Activated naive CD8-positive, alpha-beta T cell (primary cell): ENCODE data around the gene SMOC2.

Experiments
- H3K27ac Mint-ChIP-seq: one replicate; pipeline ENCODE4 v1.8.0; 2021; ENCODE audit warnings: mixed read lengths
- H3K27me3 Mint-ChIP-seq: one replicate; pipeline ENCODE4 v1.8.0; 2021; ENCODE audit warnings: mixed read lengths
- H3K36me3 Mint-ChIP-seq: one replicate; pipeline ENCODE4 v1.8.0; 2021; ENCODE audit warnings: mixed read lengths
- H3K4me1 Mint-ChIP-seq: one replicate; pipeline ENCODE4 v1.8.0; 2021; ENCODE audit warnings: low read depth, mixed read lengths
- H3K4me3 Mint-ChIP-seq: one replicate; pipeline ENCODE4 v1.8.0; 2021; ENCODE audit warnings: mild to moderate bottlenecking, mixed read lengths
- H3K9me3 Mint-ChIP-seq: one replicate; pipeline ENCODE4 v1.8.0; 2021; ENCODE audit warnings: low read depth, mixed read lengths

Gene SMOC2

DNA sequence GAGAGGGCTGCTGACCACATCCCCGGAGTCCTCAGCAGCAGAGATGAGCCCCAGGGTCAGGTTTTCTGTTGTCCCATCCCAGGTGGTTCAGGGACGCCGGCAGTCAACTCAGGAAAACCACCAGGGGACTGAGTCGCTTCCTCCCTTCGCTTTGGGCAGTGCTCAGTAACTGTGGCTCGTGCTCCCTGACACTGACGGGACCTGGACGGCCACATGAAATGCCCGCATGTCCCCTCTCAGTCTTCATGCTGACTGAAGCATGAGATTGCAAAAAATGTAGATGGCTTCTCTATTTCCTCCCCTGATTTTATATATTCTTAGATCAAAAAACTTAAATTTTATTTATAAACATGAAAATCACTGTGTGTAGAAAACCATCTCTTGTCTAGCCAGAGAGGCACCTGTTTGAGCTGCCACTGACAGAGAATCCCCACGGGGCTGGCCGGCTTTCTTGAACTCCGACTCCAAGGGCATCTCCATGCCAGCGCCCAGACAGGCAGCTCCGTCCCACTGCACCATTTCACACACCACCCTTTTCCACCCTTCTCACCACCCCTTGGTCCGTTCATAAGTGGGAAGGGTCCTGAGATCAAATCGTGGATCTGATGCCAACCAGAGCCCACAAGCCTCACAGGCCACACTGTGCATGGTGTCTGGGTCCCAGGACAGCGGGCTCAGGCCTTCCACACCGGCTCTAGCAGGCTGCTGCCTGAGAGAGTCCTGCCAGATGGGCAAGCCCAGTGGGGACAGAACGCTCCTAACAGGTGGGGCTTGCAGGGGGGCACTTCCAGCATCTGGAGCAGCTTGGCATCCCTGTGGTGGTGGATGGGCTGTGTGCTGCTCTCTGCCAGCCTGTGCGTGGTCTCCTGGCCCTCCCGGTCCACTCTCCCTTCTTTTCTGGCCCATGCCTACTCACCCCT is 98.2 kb downstream of the SMOC2 start:
- Mint-ChIP-seq H3K9me3 (no peaks in the 10 kb centered on the region), H3K4me3 (no peak overlapping the region), H3K4me1 (no peaks in the 10 kb centered on the region), H3K36me3 (no peaks in the 10 kb centered on the region), H3K27me3 (no peaks in the 10 kb centered on the region), H3K27ac (no peak overlapping the region)

DNA sequence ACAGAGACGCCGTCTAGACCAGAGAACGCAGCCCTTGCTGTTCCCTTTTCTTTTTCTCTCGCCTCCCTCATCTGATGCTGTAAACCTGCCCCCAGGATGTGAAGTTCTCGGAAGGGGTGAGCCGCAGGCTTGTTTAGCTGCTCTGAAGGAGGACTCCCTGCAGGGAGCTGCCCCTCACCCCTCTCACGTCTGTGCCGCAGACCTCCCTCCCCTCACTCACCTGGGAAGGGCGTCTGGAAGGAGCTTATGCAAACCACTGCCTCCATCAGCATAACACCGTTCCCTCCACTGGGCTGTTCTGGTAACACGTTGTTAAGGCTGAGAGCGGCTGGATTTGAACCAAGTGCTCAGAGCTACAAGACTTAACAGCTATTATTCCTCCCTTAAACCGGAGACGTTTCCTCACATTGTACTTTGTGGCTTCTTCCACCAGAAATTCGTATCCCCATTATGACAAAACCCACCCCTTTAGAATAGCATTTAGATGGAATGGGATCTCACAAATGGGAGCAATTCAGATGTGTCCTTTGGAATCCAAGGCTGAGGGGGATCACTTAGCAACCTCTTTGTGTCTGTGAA is 99.8 kb downstream of the SMOC2 start:
- Mint-ChIP-seq H3K9me3 (no peaks in the 10 kb centered on the region), H3K4me1 (no peaks in the 10 kb centered on the region), H3K4me3 (no peak overlapping the region), H3K36me3 (no peaks in the 10 kb centered on the region), H3K27ac (no peak overlapping the region), H3K27me3 (no peaks in the 10 kb centered on the region)

DNA sequence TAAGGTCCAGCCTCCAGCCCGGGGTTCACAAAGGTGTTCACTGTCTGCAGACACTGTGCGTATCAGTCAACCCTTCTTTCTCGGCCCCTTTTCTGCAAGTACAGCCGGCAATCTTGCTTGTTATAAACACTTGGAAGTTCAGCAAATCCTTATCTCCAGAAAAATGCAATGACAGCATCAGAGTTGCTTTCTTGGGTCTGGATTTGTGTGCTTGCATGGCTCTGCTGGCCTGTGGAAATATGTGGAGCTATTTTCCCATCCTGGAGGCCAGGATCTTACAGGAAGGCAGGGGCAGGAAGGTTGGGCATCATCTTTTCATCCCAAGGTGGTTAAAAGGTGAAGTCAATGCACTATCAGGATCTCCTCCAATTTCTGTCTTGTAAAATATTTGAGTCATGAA is 100.3 kb downstream of the SMOC2 start:
- Mint-ChIP-seq H3K27me3 (no peaks in the 10 kb centered on the region), H3K9me3 (no peaks in the 10 kb centered on the region), H3K36me3 (no peaks in the 10 kb centered on the region), H3K27ac (no peak overlapping the region), H3K4me3 (no peak overlapping the region), H3K4me1 (no peaks in the 10 kb centered on the region)

DNA sequence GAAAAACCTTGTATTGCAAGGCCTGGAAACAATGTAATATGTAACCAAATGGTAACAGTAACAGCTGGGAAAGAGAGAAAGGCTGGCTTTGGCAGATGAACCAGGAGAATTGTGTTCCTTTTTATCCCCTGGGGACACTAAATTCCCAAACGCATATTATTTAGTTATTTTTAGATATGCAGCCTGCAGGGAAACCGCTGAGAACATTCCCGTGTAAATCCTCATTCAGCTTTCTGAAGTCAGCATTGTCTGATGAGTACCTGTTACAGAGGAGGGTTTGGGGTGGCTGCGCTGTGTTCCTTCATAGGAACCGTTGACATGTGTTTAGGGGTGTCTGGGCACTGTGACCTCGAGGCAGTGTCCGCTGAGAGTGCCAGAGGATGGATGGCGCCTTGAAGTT is 101.3 kb downstream of the SMOC2 start:
- Mint-ChIP-seq H3K27me3 (peaks cover 2% of the 10 kb centered on the region), H3K9me3 (no peaks in the 10 kb centered on the region), H3K27ac (no peak overlapping the region), H3K4me3 (no peak overlapping the region), H3K4me1 (no peaks in the 10 kb centered on the region), H3K36me3 (no peaks in the 10 kb centered on the region)

DNA sequence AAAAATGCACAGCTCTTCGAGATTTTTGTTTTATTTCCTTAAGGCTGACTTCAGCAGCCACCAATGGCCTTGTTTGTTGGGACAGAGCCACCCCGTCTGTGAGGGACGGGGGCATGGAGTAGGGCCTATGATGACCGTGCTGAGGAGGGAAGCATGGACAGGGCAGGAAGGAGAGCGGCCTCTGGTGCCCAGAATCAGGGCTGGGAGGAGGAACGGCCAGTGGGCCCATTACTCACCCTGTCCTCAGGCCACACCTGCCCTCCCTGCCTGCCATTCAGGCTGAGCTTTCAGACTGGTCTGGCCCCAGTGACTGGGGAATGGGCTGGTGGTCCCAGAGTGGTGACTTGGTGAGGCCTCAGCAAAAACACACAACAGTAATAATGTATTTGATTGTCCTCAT is 104.4 kb downstream of the SMOC2 start:
- Mint-ChIP-seq H3K27me3 (peaks cover 2% of the 10 kb centered on the region), H3K27ac (no peak overlapping the region), H3K36me3 (no peaks in the 10 kb centered on the region), H3K4me1 (no peaks in the 10 kb centered on the region), H3K4me3 (no peak overlapping the region), H3K9me3 (no peaks in the 10 kb centered on the region)

DNA sequence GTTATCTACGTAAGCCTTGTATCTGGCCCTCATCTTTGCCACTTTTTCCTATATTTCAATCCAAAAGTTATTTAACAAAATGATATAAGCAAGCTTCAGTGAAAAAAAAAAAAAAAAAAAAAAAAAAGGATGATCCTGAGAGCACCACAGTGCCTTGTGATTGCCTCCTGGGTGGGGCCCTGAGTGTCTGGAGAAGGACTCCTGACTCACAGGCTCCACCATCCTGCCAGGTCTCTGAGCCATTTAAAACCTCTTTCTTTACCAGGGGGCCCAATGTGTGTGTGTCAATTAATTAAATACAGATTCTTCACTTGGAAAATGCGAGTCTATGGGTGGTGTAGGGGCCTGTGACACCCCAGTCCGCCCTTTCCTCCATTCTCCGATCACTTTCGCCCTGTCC is 105.2 kb downstream of the SMOC2 start:
- H3K27ac Mint-ChIP-seq: no peak overlapping the region
- H3K4me1 Mint-ChIP-seq: no peaks in the 10 kb centered on the region
- H3K9me3 Mint-ChIP-seq: no peaks in the 10 kb centered on the region
- no peak overlapping the region for H3K4me3 Mint-ChIP-seq
- peaks cover 2% of the 10 kb centered on the region for H3K27me3 Mint-ChIP-seq
- no peaks in the 10 kb centered on the region for H3K36me3 Mint-ChIP-seq

DNA sequence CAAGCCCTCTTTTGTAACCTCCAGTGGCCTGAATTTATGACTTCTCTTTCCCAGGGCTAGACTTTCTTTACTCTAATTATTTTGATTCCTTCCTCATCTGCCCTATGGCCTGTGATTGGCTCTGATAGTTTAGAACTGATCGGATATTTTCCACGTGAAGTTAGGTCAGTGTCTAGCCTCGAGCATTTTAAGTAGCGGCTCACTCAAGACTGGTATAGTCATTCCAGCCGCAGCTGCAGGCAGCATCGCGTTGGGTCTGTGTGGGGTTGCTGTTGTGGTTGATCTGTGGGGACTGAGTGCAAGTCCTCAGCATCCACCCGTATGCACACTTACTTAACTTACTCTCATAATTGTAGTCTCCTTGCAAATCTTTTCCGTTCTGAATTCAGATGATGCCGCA is 105.7 kb downstream of the SMOC2 start:
- H3K36me3 Mint-ChIP-seq: no peaks in the 10 kb centered on the region
- no peak overlapping the region for H3K4me3 Mint-ChIP-seq
- H3K9me3 Mint-ChIP-seq: no peaks in the 10 kb centered on the region

DNA sequence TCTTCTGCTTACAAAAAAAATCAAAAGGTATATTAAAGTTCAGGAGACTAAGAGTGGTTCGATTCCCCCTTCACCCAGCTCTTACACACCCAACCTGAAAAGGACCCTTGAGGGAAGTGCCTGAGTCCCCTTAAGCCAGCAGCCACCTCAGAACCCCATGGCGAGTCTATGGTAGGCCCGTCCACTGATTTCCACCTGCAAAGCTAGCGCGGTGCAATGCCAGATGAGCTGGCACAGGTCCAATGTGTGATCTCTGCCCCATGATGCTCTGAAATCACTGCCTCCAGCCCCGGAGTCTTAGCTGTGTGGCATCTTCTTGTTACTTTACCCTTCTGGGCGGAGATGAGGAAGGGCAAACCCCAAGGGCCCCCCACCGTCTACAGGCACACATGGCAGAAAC is 109.3 kb downstream of the SMOC2 start:
- H3K4me1 Mint-ChIP-seq: no peaks in the 10 kb centered on the region

More for the DNA sequence above, 105.7 kb downstream of the SMOC2 start:
- Mint-ChIP-seq H3K27me3 (peaks cover 2% of the 10 kb centered on the region), H3K4me1 (no peaks in the 10 kb centered on the region), H3K27ac (no peak overlapping the region)

DNA sequence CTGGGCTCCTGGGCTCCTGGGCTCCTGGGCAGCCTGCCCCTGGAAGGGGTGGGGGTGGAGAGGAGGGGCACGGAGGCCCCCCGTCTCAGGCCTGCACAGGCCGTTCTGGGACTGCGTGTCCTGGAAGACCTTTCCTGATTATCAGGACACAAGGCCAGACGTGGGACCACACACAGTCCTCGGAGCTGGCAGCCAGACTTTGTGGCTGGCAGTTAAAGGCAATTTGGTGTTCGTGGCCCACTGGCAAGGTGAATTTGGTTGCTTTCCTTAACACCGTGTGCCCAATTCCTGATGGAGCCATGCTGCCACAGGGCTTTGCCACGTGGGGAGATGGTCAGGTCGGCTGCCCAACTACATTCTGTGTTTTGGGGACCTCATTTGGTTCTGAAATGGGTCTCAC is 113.5 kb downstream of the SMOC2 start:
- Mint-ChIP-seq H3K9me3 (peaks cover 7% of the 10 kb centered on the region), H3K27me3 (peaks cover 2% of the 10 kb centered on the region), H3K4me1 (no peaks in the 10 kb centered on the region), H3K27ac (no peak overlapping the region), H3K36me3 (no peaks in the 10 kb centered on the region), H3K4me3 (no peak overlapping the region)

More for the DNA sequence above, 109.3 kb downstream of the SMOC2 start:
- Mint-ChIP-seq H3K27ac (no peak overlapping the region), H3K36me3 (no peaks in the 10 kb centered on the region), H3K27me3 (peaks cover 2% of the 10 kb centered on the region), H3K4me3 (no peak overlapping the region), H3K9me3 (peaks cover 7% of the 10 kb centered on the region)

DNA sequence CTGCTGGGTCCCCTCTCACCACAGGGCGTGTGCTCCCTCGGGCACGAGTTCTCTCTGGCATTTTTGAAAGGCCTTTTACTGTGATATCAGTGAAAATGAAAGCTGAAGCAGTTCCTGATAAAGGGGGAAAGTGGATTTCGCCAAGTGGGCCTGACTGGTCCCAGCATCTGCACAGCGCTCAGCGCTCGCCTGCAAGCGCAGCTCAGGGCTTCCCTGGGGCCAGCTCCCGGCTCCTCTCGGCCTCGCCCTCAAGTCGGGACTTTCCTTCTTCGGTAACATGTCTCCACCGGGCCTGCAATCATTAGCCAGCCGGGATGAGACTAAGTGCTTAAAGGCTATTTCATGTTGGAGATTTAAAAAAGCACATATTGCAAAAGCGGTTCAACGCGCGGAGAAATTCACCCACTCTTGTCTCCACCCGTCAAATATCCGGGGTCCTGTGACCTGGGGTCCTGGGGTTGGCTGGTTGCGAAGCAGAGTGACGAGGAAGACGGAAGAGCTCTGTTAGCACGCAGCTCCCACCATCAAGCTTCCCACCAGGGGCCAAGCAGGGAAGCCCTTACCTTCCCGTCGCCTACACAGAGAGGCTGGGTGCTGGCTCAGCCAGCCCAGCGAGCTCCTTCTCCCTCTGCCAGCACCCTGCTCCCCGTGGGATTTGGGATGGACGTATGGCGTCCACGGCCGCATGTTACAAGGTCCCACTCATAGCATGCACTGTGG is 114.1 kb downstream of the SMOC2 start:
- peaks cover 2% of the 10 kb centered on the region for H3K27me3 Mint-ChIP-seq

DNA sequence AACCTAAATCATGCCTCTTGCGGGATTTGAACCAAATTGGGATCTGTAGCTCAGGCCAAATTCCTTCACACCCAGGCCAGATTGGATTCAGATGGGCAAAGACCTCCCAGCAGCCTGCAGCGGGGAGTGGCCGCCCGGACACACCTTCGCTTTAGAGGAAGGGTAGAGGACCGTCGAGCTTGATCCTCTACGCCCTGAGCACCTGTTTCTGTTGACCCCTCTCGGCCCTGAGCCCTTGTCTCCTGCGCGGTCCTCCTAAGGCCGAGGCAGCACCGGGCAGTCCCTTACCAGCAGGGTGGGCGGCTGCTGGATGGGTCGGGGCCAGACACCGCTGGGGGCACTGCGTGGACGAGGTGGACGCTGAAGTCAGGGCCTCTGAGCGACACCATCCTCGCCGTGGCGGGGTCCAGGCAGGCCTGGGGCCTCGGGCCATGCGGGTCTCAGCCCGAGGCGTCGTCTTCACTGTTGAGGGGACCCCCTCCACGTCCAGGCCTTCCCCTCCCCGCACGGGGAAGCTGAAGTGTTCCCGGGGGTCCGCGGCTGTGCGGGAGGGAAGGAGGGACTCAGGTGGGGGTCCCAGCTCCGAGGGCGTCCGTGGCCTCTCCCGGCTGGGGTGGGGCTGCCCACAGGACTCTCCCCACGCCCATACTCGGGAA is 114.8 kb downstream of the SMOC2 start:
- Mint-ChIP-seq H3K27ac (no peak overlapping the region), H3K4me3 (no peak overlapping the region), H3K4me1 (no peaks in the 10 kb centered on the region), H3K27me3 (peaks cover 2% of the 10 kb centered on the region), H3K36me3 (no peaks in the 10 kb centered on the region), H3K9me3 (peaks cover 7% of the 10 kb centered on the region)

More for the DNA sequence above, 114.1 kb downstream of the SMOC2 start:
- no peaks in the 10 kb centered on the region for H3K4me1 Mint-ChIP-seq
- no peak overlapping the region for H3K4me3 Mint-ChIP-seq
- H3K36me3 Mint-ChIP-seq: no peaks in the 10 kb centered on the region
- H3K27ac Mint-ChIP-seq: no peak overlapping the region
- H3K9me3 Mint-ChIP-seq: peaks cover 7% of the 10 kb centered on the region

DNA sequence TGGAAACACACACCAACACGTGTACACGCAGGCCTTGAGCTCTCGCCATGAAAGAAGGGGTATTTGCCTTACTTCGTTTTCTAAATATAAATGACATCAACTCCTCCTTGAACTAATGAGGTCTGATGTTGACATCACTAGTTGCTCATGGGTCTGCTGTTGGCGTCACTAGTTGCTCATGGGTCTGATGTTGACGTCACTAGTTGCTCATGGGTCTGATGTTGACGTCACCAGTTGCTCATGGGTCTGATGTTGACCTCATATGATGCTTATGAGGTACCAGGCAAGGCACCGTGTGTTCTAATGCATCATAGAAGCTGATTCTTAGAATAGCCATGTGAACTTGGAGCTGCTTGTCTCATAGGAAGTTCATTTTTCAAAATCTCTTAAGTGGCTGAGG is 116.5 kb downstream of the SMOC2 start:
- H3K27me3 Mint-ChIP-seq: peaks cover 2% of the 10 kb centered on the region
- H3K4me1 Mint-ChIP-seq: no peaks in the 10 kb centered on the region
- H3K9me3 Mint-ChIP-seq: peaks cover 7% of the 10 kb centered on the region
- no peak overlapping the region for H3K4me3 Mint-ChIP-seq
- H3K27ac Mint-ChIP-seq: no peak overlapping the region
- H3K36me3 Mint-ChIP-seq: no peaks in the 10 kb centered on the region

DNA sequence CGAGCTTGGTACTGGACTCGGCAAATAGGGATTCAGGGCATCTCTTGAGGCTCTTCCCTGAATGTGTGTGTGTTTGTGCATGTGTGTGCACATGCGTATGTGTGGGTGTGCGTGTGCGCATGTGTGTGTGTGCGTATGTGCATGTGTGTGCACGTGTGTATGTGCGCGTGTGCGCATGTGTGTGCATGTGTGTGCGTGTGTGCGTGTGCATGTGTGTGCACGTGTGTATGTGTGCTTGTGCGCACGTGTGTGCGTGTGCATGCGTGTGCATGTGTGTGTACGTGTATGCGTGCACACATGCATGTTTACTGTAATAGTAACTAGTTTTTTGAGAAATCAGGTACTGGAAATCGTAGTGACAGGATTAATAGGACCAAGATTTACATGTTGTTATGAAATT is 117.7 kb downstream of the SMOC2 start:
- Mint-ChIP-seq H3K9me3 (no peaks in the 10 kb centered on the region), H3K36me3 (no peaks in the 10 kb centered on the region), H3K4me1 (no peaks in the 10 kb centered on the region), H3K27me3 (peaks cover 2% of the 10 kb centered on the region), H3K4me3 (no peak overlapping the region), H3K27ac (no peak overlapping the region)

DNA sequence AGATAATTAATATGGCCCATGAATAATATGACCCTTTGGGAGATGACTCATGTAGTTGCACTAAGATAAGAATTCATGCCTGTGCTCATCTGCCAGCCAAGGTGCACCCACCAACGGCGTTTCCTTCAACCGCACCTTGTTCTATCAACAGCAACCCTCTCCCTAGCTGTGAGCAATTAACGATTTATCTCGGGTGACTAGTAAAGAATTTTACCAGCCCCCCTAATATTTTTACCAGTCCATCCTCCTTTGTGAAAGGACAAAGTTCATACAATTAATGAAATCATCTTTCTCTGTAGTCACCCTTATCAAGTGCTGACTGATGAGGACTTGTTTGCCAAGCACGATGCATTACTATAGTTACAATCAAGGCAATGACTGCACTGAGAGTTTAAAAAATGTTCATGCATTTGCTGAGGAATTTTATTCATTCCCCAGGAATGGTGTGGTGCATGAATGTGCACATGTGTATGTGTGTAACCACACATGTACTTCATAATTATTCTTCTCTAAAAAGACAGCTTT is 118.7 kb downstream of the SMOC2 start:
- Mint-ChIP-seq H3K4me3 (no peak overlapping the region), H3K36me3 (no peaks in the 10 kb centered on the region), H3K9me3 (no peaks in the 10 kb centered on the region), H3K27me3 (peaks cover 2% of the 10 kb centered on the region), H3K27ac (no peak overlapping the region), H3K4me1 (no peaks in the 10 kb centered on the region)

DNA sequence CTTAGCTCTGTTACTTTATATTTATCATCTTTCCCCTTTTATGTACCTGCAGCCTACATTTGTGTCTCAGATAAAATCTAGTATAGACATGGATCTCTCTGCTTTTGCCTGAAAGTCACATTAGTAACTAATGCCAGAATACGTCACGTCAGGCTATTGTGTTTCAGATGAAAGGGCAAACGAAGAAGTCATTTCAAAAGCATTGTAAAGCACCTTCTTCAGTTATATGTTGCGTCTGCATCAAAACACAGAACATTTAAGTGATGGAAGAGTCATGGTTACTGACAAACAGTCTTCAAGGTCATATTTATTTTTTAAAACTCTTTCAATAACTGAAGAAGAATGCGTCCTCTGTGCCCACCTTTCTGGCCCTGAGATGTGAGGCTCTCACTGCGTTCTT is 119.1 kb downstream of the SMOC2 start:
- Mint-ChIP-seq H3K4me3 (no peak overlapping the region), H3K9me3 (no peaks in the 10 kb centered on the region), H3K36me3 (no peaks in the 10 kb centered on the region), H3K4me1 (no peaks in the 10 kb centered on the region), H3K27me3 (peaks cover 2% of the 10 kb centered on the region), H3K27ac (no peak overlapping the region)
